GM21825 (cell line): ENCODE measurements around the gene PDE2A.

Experiments
- ATAC-seq: cut with Tn5 transposase; IDR thresholded peaks from one replicate; pipeline ENCODE4 v1.9.1; 2021; ENCODE audit warnings: mild to moderate bottlenecking, moderate library complexity; ENCODE audit not compliant: unreplicated experiment

Gene PDE2A

DNA sequence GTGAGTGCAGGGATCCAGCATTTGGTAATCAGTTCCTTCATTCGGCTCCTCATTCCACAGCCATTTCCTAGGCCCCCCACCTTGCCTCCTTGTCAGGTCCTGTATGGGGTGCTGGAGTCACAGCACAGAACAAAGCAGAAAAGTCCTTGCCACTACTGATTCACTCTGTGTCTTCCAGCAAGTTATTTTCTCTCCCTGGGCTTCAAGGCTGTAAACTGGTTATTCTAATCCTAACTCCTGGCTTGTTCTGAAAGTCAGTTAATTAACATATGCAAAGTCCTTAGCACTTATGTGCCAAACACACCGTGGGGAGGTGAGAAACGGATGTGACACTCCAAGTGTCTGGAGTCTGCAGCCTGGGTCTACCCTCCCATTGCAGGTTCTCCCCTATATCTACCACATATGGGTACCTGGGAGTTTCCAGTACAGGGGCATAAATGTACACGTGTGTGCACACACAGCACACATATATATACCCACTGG, 30.6 kb upstream of the PDE2A start:
- no peak for ATAC-seq

DNA sequence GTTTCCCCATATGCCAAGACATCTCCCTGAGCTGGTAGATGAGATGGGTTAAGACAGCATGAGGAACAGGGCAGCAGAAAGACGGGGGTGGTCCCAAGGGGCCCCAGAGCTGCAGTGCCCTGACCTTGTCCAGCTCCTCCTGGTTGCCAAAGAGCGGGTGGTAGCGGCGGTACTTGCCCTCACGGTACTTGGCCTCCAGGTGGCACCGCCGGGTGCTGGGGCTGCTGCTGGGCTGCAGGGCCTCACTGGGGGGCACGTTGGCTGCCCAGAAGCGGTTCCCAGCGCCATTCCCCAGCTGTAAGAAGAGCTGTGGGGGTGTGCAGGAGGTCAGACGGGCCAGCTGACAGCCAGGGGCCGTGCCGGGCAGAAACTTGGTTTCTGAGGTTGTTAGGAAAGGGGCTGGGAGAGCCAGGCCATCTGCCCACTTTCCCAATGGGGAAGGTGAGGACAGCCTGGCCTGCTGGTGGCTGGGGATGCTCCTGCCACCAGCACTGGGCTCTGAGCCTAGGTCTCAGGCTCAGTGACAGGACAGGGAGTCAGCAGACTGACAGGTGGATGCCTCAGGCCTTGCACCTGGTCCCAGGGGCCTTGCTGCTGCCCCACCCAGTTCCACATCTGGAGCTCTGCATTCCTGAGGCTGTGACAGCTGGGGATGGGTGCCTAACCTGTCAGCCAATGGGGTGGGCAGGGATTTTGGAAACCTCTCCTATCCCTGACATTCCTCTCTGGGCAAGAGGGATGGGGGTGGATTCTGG, 30.0 kb upstream of the PDE2A start:
- no peak for ATAC-seq

DNA sequence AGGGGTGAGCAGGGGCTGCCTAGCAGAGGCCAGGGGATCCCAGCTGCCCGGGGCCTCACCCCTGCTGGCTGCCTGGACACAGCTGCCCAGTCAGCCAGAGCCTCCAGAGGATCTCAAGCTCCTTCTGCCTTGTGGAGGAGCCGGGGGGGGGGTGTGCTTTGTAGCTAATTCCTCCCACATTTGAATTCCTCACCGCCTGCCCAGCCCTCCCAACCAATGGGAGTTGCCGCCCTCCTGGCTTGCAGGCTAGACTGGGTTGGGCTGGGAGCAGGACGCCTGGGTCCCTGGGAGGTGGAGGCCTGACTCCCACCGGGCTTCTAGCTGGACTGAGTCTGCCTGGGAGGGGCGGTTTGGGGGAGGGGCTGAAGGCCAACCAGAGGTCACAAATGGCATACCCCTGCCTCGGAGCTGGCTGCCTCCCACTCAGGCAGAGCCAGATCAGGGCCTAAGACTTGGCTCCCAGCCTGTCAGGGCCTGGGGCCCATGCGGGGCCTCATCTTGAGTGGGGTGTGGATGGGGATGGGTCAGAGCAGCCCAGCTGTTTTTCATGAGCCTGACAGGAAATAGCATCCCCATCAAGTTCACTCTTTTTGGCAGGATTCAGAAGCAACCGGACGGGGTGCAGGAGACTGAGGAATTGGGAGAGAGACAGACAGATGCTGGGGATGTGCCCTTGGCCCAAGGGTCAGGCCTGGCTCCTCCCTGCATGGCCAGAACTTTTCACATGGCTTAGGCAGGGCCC, 29.2 kb upstream of the PDE2A start:
- no peak for ATAC-seq

DNA sequence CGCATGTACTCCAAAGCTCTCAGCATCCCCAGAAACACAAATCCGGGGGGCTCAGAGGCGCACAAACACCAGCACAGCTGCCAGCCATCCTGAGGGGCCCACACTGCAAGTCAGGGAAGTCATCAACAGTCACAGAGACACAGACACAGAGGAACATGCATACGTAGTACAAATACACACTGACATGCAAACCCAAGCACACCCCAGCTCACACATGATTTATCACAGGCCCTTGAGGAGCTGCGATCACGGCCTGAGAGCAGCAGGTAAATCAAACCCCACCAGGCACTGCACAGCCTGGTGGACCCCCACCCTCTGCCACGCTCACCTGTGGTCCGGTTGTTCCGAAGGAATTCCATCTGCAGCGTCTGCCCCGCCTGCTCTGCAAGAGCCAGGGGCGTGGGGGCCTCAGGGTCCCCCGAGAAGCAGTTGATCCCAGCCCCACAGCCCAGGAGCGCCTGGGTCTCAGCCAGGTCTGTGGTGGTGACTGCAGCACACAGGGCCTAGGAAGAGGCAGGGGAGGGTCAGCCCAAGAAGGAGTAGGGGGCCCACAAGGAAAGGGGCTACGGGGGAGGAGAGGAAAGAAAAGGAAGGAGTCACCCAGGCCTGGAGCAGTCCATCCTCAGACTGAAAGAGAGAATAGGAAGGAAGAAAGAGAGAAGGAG, 28.5 kb upstream of the PDE2A start:
- no peak for ATAC-seq

DNA sequence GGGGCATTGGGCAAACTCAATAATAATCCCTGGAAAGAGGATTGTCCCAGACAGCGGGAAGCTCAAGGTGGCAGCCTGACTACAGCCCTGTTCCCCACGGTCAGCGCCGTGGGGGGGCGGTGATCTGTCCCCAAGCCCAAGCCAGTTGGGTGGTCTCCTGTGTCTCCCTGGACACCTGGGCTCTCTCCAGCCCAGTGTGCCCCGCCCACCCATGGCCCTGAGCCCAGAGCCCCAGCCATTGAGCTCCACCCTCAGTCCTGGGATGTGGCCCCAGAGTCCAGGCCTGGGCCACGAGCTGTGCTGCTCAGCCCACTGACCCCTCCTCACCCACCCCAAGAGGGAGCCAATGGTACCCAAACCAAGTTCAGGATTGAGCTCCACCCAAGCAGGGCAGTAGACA, 27.9 kb upstream of the PDE2A start:
- ATAC-seq = no peak

DNA sequence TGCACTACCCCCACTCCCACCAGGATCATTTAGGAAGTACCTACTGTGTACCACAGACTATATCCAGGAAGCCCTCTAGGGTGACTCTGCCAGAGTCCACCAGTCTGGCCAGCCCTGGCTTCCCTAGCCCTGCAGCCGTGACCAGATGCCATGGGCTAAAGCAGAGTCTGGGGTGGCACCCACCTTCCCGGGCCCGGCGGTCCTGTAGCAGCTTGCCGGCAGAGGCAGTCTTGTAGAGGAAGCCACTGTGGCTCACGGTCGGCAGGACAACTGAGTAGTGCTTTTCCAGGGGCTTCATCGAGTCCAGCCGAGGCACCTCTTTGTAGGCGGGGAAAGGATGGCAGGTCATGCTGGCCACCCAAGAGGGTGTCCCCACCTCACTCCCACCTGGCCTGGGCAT, 27.2 kb upstream of the PDE2A start:
- ATAC-seq = no peak

DNA sequence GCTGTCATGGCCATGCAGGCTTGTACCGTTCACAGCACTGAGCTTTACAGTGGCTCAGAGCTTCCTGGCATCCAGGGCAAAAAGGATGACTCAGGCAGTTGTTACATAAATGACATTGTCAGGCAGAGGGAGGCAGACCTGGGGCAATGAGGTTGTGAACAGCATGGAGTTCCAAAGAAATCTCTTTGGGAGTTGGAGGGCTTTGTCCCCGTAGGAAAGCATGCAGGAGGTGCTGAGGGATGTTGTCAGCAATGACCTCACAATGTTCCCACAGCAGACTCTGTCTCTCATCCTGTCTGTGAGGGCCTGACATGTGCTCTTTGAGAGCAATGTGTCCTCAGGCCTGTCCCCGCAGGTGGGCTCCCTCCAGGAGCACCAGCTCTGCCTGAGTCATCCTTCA, 25.9 kb upstream of the PDE2A start:
- no peak for ATAC-seq

DNA sequence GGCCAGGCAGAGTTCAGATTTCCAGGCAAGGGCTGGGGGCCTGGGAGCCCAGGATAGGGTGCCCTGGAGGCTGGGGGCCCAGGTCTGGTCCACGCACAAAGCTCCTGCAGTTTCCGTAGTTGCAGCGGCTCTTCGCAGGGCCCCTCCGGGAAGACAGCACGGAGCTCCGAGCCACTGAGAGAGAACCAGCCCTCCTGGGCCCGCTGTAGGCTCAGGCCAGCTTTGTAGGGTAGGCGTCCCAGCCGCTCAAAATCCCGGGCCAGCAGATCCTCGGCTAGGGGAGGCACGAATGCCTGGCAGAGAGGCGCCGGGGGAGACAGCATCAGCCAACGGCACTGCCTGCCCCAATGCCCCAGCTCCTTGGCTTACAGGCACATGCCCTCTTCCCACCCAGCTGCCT, 23.6 kb upstream of the PDE2A start:
- ATAC-seq = no peak

DNA sequence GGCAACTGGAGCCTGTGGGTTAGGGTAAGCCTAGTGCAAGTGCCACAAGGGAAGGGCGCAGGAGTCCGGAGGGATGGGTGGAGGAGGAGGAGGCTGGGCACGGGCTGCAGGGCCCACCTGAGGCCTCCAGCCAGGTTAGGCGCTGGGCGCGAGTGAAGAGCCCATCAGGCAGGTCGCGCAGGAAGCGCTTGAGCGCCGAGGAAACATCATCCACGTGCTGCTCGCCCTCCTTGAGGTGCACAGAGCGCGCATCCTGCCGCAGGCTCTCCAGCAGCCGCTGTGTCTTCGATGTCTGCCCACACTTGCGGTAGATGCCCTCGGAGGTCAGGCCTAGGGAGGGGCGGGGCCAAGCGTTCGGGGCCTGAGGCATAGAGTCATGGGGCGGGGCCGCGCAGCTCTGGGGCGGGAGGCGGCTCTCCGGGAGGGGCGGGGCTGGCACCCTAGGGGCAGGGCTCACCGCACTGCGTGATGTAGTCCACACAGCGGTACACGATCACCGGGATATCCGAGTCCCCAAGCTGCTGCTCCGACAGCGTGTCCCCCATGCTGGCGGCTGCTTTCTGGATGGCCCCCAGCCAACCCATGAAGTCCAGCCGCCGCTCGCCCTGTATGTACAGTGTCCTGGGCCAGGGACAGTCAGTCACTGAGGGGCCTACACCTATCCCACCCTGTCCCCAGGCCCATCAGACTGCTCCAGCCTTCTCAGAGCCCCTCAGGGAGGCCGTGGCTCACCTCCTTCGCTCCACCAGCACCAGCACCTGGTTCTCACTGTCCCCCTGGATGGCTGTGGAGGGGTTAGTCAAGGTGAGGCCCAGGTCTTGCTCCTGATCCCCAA, 22.9 kb upstream of the PDE2A start:
- ATAC-seq = no peak

DNA sequence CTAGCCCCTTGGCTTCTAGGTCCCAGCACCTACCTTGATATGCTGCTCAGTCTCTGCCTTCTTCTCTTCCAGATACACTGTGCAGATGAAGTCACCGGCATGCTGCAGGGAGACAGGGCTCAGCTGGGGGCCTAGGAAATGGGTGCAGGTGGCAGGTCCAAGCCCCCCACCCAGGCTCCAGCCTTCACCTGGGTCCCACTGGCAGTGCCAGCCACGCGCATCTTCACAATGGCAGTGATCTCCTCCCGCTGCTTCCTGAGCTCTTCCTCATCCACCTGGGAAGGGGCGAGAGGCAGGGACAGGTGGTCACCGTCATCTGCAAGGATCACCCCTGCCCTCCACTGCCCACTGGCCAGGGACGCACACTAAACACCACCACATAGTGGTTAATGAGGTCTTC, 21.1 kb upstream of the PDE2A start:
- ATAC-seq = no peak

DNA sequence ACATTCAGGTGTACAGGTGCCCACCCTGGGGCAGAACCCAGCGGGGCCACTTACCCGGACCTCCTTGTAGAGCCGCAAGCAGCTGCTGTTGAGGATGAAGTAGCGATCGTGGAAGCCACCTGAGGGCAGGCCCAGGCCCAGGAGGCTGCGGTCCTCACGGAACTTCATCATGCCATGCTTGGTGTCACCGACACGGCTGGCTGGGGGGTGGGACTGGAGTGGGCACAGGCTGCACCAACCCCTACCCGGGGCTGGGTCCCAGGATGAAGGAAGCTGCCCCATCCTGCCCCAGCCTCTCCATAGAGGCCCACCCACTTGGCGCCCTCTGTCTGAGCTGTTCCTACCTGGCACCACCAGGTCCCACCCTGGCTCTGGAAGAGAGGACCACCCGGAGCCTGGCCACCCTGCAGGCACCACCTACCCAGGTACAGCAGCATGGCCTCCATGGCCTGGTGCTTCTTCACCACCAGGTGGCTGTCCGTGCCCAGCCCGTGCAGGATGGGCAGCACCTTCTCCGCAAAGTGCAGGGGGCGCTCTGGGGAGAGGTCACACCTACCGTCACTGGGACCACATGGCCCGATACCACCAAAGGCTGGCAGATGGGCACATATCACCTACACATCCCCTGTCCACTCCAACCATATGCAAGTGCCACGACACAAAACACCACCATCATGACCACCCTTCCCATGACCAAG, 19.2 kb upstream of the PDE2A start:
- no peak for ATAC-seq

DNA sequence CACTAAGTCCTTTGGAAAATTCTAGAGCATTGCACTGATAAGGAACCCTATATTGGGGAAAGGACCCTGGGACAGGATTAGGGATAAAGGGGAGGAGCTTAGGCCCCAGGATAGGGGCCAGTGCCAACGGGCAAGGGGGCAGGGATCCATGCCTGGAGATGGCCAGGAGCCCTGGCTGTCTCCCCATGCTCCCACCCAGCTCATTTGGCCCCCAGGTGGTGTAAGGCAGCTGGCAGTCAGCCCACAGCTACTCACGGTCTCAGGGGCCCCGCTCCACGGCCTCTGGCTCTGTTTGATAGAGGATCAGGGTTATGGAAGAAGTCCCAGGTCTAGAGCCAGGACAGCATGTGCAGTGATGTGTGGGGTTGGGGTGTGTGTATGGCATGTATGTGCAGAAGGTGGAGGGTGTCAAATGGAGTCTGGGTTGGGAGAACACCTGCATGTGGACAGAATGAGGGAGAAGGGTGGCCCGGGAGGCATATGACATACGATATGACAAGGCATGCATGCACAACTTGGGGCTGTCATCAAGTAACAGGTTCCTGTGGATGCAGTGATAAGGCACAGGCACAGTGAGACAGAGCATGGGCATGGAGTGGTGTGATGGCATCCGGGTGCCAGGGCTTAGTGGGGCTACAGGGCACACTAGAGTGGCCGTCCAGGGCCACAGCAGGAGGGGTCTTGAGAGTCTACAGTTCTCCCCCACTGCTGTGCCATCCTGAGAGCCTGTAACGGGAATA, 18.4 kb upstream of the PDE2A start:
- ATAC-seq = no peak

DNA sequence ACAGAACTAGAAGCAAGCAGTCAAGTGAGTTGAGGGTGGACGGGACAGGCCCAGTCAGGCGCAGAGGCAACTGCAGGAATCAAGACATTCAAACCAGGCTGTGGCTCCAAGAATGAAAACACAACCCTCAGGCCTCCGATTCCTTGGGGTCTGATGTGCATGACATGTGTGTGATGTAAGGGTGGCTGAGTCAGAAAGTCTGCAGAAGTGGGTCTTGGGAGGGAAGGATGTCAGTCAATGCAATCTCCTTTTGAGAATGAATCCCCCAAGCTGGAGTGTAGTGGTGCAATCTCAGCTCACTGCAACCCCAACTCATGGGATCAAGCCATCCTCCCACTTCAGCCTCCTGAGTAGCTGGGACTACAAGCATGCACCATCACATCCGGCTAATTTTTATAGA, 15.9 kb upstream of the PDE2A start:
- no peak for ATAC-seq

DNA sequence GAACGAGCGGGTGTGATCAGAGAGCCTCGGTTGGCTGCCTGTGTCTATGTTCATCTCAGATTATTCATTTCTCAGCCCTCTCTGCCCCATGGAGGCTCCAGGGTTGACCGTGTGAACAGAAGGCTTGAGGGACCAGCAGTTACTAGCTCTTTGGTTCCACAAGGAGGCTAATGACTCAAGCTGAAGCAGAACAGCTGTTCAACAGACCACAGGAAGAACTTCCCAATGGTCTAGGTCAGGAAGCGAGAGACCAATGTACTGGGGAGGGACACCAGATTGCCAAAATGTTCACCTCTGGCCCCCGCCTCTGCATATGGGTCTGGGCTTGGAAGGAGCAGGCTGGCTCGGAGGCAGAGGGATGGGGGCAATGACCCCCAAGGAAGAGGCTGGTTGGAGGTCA, 14.7 kb upstream of the PDE2A start:
- no peak for ATAC-seq

DNA sequence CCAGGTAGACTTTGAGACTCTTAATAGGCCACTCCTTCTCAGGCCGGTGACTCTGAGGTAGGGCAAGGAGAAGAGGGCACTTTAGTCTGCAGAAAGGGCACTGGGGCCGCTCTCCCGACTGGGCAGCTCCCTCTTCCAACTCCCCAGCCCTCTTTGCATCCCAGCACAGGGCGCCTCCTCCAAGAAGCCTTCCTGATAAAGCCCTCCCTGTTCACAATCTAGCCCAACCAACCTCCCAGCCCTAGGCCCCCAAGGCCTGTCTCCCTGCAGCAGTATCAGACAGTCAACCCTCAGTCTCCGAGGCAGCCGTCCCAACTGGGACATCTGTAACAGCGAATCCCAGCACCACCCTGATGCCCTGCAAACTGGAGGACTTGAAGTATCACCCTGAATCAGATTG, 14.3 kb upstream of the PDE2A start:
- ATAC-seq = no peak

DNA sequence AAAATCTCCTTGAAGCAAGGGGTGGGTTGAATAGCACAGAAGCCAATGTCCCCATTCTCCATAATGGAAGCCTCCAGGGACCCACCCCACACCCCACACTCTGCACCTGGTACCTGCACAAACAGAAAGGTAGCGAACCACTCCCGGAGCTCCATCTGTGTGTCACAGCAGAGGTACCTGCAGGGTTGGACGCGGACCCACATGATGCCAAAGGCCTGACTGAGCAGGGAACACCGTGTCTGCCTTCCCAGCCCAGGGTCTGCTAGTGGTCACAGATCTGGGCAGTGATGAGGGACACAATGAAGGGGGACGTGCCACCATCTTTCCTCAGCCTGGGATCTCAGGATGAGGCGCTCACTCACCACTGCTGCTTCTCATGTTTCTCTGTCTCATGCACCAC, 13.1 kb upstream of the PDE2A start:
- no peak for ATAC-seq

DNA sequence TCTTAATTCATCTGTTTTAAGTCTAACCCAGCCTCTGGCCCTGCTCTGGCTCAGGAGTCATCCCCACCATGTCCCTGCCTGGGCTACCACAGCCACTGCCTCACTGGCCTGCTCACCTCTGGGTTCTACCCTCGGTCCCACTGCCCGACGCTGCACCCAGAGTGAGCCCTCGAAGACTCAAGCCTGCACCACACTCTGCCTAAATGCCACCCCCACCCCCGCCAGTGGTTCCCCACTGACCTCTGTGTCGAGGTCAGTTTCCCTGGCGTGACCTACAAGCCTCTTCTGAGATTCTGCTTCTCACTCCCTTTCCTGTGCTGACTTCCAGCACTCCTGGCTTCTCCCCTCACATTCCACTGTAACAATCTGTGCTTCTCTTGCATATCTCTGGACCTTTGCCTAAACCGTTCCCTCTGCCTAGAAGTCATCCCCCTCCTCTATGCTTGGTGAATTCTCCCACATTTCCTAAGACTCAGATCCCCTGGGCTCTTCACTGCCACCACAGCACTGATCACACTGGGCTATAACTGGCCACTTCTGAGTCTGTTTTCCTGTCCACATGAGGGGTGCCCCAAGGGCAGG, 12.5 kb upstream of the PDE2A start:
- ATAC-seq = no peak

DNA sequence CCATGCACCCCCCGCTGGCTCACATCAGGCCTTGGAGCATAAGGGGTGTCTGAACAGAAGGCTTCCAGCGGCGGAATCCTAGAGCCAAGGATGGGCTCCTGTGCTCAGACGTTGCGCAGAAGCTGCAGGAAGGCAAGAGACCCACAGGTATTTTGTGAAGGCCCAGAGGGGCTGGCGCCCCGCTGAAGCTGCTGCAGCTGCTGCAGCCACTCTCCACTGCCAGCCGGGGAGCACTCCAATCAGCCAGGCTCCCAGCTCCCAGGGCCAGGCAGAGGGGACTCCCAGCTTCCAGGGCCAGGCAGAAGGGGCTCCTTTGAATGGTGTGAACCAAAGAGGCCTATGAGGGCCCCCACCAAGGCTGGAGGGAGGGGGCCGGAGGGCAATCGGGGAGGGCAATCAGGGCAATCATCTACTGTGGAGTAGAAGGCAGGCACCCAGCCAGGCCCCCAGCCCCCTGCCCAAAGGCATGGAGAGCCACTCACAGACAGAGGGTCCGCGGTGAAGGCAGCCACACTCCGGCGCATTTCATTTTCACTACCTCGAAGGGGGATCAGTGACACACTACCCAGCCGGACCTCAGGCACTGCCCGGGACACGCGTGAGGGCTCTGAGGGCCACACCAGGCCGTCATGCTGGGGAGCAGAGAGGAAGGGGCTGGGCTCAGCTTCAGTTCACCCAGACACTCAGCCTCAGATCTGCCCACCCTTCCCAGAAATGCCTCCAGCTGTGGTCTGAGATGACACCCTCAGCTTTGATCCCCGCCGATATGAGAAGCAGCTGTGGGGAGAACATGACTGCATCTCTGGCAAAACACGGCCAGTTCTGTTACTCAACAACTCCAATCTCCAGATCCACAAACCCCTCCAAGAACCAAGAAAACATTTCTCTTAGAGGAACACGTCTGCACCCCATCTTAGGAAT, 11.6 kb upstream of the PDE2A start:
- ATAC-seq = no peak
